GM18858 (cell line): ENCODE results near the gene CHCHD3.
"Not testable (repeated sequence)": the region's sequence is repeated elsewhere in the genome, so short reads cannot be mapped to it uniquely, and the experiment has no call there.

Experiments
- ATAC-seq: cut with Tn5 transposase; IDR thresholded peaks from one replicate; pipeline ENCODE4 v1.9.1; 2021; ENCODE audit not compliant: unreplicated experiment

CHCHD3 gene

DNA sequence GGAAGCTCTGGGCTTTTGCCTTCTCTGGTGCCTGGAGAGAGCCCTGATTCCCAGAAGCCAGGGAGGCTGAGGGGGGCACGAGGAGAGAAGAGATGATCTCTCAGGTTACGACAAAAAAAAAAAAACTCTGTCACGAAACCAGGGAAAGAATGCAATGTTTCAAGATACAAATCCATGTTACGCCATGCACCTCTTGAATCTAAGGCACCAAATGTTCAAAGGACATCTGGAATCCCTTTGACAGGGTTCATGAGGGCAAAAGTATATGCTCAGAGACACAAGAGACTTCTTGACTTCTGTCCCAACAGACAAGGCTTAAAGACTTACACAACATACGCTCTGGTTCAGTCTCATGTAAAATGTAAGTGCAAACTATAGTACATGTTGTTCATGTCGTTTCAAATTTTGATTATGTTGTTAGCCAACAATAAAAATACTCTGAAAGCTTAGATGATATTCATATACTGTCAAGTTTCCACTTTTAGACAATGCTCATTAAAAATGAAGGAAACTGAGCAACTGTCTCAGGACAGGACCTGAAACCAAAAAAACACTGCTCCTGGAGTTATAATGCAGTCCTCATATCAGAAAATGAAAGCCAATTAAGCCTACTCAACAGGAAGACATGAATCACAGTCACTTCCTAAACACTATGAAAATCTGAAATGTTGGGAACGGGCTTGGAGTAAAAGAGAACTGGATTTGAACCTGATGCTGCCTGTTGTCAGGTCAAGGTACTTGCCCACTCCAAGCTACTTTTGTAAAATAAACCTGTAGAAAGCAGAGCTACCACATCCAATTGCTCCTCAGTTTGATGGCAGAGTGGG, 72.3 kb downstream of the CHCHD3 start:
- ATAC-seq: no peak

GRCh38 chr7:133007961-133008360, 73.9 kb downstream of the CHCHD3 start:
- ATAC-seq: no peak

DNA sequence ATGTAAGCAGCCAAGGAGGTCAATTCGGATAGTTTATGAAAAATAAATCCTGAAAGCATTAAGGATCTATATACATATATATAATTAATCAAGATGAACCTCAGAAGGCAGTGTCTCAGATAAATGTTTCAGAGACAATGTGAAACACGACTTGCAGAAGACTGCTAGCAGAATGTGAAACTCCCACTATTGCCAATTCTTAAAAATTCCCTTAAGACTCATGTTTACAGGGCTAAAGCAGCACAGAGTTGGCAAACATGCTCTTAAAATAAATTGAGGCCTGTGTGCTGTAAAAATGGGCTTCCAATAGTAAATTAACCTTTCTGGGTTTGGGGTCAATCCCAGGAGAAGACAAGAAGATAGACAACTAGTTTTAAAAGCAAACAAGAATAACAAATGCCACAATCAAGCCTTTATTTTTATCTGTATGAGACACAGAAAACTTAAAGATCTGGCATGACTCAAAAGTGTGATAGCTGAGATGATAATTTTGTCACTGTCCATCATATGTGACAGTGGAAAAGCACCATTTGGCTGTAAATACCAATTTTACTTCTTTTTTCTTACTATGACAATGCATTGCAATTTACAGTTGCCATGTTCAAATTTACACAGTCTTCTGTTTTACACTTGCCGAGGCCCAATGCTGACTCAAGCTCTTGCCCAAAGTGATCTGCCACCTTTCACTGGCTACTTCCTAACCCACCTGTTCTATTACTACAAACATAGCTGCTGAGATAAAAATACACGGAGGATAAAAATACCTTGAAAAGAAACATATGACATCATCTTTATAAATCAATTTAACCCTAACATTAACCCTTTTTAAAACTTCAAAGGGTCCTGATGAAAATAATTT, 78.6 kb downstream of the CHCHD3 start:
- no peak for ATAC-seq

GRCh38 chr7:133001727-133002126, 80.2 kb downstream of the CHCHD3 start:
- no peak for ATAC-seq

- ATAC-seq: no peak
Measured at GRCh38 chr7:132999845-133000244, 82.0 kb downstream of the CHCHD3 start.

- no peak for ATAC-seq
Measured at GRCh38 chr7:132998763-132999162, 83.1 kb downstream of the CHCHD3 start.

DNA sequence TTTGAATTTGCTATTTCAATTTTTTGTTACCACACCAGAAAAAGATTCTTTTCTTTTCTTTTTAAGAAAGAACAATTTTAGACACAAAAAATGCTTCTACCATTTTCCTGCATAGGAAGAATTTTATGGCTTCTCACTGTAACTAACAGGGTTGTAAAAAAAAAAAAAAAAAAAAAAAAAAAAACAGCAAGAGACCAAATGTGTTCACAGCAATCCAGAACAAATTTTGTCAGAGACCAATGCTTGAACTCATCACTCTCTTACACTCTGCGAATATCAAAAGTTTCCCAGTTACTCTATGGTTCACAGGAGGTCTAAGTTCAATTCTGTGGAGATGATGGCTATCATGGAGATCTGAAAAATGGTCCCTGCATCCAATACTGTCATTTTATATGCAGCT, 84.4 kb downstream of the CHCHD3 start:
- ATAC-seq: no peak

DNA sequence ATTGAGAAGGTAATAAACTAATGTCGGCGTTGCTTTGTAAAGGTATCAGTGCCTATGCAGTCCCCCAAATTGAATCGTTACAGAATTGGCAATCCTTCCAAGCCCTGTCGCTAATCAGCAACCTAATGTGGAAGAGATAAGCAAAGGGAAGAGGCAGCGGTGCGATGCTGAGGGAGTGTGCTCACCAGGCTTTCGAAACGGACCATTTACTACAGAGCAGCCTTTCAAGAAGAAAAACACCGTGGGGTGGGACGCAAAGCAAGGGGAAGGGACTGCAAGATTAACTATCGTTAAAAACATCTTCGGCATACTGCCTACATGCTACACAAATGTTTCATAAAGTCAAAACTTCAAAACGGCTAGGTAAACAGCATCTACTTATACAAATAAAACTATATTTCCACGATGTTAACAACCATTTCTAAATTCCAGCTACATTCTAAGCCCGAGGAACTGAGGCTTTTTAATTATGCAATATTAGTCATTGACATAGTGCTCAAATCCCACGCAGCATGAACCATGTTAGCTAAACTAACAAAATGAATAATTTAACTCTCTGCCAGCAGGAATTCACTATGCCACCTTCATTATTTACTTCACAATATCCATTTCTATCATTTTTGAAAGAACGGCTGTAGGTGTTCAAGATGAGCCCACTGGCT, 85.2 kb downstream of the CHCHD3 start:
- no peak for ATAC-seq

DNA sequence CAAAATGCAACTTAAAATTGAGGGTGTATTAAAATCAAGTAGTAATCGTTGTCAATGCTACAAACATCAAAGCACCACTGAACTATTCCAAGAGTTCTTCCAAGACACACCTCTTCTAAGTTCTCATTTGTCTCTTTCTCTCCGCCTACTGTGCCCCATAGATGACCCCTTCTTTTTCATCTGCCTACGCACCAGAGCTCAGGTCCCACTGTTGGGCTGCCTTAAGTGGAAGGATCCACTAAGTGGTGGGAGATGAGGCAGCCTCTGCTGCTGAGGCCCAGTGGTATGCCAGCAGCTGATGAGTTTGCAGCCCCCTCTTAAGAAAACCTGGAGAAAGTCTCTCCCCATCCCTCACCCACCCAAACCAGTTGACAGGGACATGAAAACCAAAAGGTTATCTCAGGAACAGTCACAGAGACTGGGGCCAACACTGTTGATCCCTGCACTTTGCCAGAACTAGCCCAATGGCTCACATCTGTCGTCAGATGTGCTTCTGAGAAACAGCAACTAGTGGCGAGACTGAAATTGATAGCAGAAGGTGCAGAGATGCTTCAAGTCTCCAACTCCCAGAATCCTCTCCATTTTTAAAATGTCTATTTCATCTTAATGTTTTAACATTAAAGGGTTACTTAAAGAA, 88.4 kb downstream of the CHCHD3 start:
- no peak for ATAC-seq

DNA sequence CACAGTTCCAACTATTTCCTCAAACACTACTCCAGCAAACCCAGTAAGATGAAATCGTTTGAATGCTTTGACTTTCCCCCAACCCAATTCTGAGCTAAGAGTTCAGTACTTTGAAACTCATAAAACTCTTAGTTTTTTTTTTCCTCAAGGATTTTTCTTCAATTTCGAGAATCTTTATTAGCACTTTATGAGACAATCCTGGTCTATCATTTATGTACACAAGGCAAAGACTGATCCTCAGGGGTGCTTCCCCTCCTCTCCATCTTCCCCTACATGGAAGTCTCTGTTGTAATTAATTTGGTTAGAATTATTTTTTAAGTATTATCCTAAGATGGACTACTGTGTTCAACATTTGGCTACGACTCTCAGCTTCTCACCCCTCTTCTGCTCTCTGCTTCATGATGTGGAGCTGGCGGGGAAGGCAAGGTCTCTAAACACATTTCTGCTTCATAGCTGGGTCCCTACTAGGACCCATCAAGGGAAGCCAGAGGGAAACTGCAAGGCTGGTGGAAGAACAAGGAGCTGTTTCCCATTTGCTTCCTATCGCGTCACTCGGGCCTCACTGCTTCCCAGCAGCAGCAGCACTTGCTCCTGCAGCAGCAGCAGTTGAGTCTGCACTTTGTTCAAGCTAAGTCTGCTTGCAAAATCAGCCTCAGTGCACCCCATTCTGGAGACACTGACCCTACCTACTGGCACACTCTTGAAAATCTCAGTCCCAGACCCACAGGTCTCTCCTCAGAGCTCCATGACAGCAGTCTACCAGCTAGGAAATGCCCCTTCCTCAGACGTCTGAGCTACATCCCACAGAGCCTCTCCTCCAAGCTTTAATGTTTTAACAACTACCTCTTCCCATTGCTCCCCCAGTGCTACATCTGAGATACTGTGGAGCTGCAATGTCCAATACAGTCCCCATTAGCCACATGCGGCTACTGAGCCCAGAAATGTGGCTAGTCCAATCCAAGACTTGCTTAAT, 90.0 kb downstream of the CHCHD3 start:
- no peak for ATAC-seq

DNA sequence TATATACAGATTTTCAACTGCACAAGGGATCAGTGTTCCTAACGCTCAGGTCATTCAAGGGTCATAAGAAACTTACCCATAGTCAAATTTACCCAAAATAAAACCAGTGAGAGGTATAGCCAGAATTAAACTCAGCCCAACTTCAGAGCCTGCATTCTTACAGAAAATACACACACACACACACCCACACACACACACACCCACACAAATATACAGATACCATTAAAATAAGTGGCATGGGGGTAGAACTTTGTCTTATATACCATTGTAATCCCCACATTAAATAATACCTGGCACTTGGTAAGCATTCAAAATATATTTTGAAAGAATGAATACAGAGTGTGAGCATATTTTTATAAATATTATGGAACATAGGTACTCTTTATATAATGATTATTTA, 93.8 kb downstream of the CHCHD3 start:
- ATAC-seq: no peak

DNA sequence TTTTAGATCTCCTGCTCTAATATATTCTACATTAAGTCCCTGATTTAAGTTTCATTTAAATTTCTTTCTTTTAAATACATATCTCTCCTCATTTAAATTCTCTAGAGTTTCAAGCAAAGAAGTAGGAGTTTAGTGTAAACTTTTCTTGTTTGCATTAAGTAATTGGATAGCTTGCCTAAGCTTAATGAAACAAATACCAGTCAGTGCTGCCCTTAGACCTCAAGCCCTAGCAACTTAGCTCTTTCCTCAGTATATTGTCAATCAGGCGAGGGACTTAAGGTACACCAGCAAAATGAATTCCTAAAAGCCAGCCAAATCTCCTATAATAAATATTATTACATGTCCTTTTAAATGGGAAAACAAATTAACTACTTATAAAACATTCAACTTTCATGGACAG, 101.5 kb downstream of the CHCHD3 start:
- ATAC-seq: no peak

- no peak for ATAC-seq
Measured at GRCh38 chr7:132979524-132979923, 102.4 kb downstream of the CHCHD3 start.

DNA sequence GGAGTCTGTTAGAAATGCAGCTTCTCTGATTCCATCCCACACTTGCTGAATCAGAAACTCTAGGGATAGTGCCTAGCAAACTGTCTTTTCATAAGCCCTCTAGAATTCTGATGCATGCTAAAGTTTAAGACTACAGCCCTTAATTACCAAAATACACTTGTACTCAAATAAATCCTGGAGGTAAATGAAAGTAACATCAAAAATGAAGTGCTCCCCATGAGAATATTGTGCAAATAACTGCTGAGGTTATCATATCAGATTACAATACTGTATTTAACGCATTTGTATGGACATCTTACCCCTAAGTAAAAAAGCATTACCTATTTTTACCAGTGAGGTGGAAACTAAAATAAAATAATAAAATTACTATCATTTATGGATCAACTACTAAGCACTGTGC, 104.7 kb downstream of the CHCHD3 start:
- no peak for ATAC-seq

DNA sequence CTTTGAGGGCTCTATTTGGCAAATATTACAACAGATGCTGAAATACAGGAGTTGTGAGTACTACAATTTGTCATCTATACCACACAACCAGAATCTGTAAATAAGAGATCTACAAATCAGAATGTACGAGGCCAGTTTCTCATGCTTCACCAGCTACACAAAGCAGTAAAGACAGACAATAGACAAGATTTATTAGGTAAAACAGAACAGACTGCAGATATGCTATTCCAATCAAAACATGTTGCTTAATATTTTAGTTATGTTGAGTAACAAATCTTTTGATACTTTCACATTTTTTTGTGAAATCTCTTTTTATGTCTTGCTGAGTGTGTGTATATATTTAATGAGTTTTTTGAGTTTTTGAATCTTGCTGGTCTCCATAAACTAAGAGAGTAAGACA, 109.1 kb downstream of the CHCHD3 start:
- no peak for ATAC-seq

- no peak for ATAC-seq
Measured at GRCh38 chr7:132970257-132970656, 111.6 kb downstream of the CHCHD3 start.

DNA sequence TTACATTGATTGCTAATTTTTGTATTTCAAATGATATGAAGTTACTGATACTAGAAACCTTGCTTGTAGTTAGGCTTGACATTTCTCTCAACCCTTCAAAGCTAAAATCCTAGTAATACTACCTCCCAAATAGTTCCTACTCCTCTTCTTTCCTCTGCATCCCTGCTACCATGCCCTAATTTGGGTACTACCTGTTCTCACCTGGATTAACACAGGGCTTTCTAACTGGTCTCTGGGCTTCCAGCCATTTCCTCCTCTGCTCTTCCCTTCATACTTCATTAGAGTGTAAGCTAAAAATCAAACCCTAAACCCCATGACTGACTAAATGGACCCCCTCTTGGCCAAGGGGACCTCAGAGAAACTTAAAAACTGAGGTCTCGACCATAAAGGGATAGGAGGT, 112.4 kb downstream of the CHCHD3 start:
- ATAC-seq: no peak

- not testable (repeated sequence) for ATAC-seq
Measured at GRCh38 chr7:132967470-132967848, 114.4 kb downstream of the CHCHD3 start.

DNA sequence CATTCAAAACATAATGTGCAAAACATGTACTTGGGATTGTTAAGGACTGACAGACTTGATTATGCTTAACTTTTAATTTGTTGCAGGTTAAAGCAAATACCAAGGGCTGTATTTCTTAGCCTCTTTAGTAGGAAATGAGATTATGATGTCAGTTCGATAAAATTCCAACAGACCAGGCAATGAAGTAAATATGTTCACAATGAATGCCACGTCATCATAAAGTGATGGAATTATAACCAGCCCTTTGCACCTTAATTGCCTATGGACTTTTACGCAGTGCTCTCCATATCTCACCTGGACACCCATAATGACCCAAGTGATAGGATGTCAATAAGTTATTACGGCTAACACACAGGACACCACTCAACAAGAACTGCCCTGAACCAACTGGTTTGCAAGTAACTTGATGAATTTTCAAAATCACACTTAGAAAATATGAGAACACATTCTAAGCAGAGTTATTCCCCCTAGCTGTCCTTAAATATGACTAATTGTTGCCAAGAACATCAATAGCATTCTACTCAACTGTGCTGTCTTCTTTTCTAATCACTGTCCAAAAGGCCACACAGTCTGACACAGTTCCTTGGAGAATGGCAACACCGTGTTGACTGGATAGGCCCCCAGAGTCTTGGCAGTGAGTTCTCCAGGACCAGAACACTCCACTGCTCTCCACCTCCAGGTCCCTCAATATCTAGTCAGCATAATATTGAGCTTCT, 115.0 kb downstream of the CHCHD3 start:
- ATAC-seq: no peak
